ENCODE results near the gene DUSP22.
A peak's percentile ranks its signal among the peaks of the same experiment; 100 is the strongest.
"Not testable (repeated sequence)": the region's sequence is repeated elsewhere in the genome, so short reads cannot be mapped to it uniquely, and the experiment has no call there.

DUSP22 gene

GRCh38 chr6:279341-280029 is 12.8 kb upstream of the DUSP22 start:
- DNase-seq (ENCODE audit: low read depth), result no peak

GRCh38 chr6:280775-281468 is 11.4 kb upstream of the DUSP22 start:
- no peak for DNase-seq (ENCODE audit: low read depth)

GRCh38 chr6:281469-282103 is 10.7 kb upstream of the DUSP22 start:
- no peak for DNase-seq (ENCODE audit: low read depth)

- no peak for DNase-seq (ENCODE audit: low read depth)
These were observed 10.0 kb upstream of the DUSP22 start for GRCh38 chr6:282177-282866.

- DNase-seq (ENCODE audit: low read depth), result no peak
These were observed 9.3 kb upstream of the DUSP22 start for GRCh38 chr6:282867-283416.

- no peak for DNase-seq (ENCODE audit: low read depth)
These were observed 7.8 kb upstream of the DUSP22 start for GRCh38 chr6:284486-284885.

GRCh38 chr6:285030-285771 is 7.1 kb upstream of the DUSP22 start:
- no peak for DNase-seq (ENCODE audit: low read depth)

GRCh38 chr6:285902-286301 is 6.4 kb upstream of the DUSP22 start:
- DNase-seq (ENCODE audit: low read depth), result not testable (repeated sequence)

- DNase-seq (ENCODE audit: low read depth), result no peak
These were observed 5.4 kb upstream of the DUSP22 start for GRCh38 chr6:286681-287488.

GRCh38 chr6:287489-287860 is 4.8 kb upstream of the DUSP22 start:
- DNase-seq (ENCODE audit: low read depth), result no peak

- no peak for DNase-seq (ENCODE audit: low read depth)
These were observed 3.4 kb upstream of the DUSP22 start for GRCh38 chr6:288866-289265.

GRCh38 chr6:290111-290922 is 2.0 kb upstream of the DUSP22 start:
- DNase-seq (ENCODE audit: low read depth), result no peak

GRCh38 chr6:291204-291696 is 1.0 kb upstream of the DUSP22 start:
- no peak for DNase-seq (ENCODE audit: low read depth)

GRCh38 chr6:292506-293192 is 362 bp downstream of the DUSP22 start:
- DNase-seq (ENCODE audit: low read depth), result peak; percentile 40

- DNase-seq (ENCODE audit: low read depth), result no peak
These were observed 1.2 kb downstream of the DUSP22 start for GRCh38 chr6:293193-294174.

- DNase-seq (ENCODE audit: low read depth), result no peak
These were observed 2.6 kb downstream of the DUSP22 start for GRCh38 chr6:294656-295565.

Measured in stimulated activated CD8-positive, alpha-beta memory T cell treated with anti-CD3 and anti-CD28 coated beads, Interleukin-7, amount 100 ng/mL, for 24 hours (primary cell).